ENCODE measurements around the gene MPL.

- TF ChIP-seq CTCF (IDR thresholded peaks at IDR 0.05; ENCODE audit: poor library complexity) (no peak), EZH2phosphoT487 (IDR thresholded peaks at IDR 0.05; ENCODE audit: low read depth, severe bottlenecking, unreplicated experiment) (no peak), EZH2 (IDR thresholded peaks at IDR 0.05; ENCODE audit: borderline replicate concordance) (no peak)
These were observed 29.0 kb downstream of the MPL start for GRCh38 chr1:43366601-43367025.

Measured in hepatocyte (in vitro differentiated cells).